Astrocyte (in vitro differentiated cells and primary cell): ENCODE measurements around the gene CREG2. TPM values are rescaled to one million over a fixed set of nuclear protein-coding genes. Genes with fewer than 3 reads are reported as not detected.

Experiments used
- DNase-seq: peaks from one replicate; pipeline ENCODE4 v3.0.0-alpha.2; 2010; ENCODE audit warnings: low read depth
- FAIRE-seq: peaks from 2 replicates; lab custom pipeline; 2011; peaks lifted over from hg19 to GRCh38; lab: Jason Lieb, UNC
- H2AFZ ChIP-seq: 2 replicates; pipeline ENCODE4 v1.6.0; 2012; ENCODE audit warnings: low read depth, low read length, inconsistent platforms
- H3K27ac ChIP-seq: 2 replicates; pipeline ENCODE4 v1.5.1; 2011; ENCODE audit warnings: low read depth, low read length, inconsistent platforms
- H3K27me3 ChIP-seq: 2 replicates; pipeline ENCODE4 v1.6.0; 2011; ENCODE audit warnings: low read length, inconsistent platforms; ENCODE audit not compliant: insufficient read depth
- H3K36me3 ChIP-seq: 2 replicates; pipeline ENCODE4 v1.5.1; 2011; ENCODE audit warnings: low read length, inconsistent platforms; ENCODE audit not compliant: insufficient read depth
- H3K4me1 ChIP-seq: 2 replicates; pipeline ENCODE4 v1.5.1; 2011; ENCODE audit warnings: low read length, inconsistent platforms; ENCODE audit not compliant: insufficient read depth
- H3K4me2 ChIP-seq: 2 replicates; pipeline ENCODE4 v1.6.0; 2012; ENCODE audit warnings: low read length, inconsistent platforms
- H3K4me3 ChIP-seq: 2 replicates; pipeline ENCODE4 v1.5.1; 2011; ENCODE audit warnings: low read depth, mild to moderate bottlenecking, low read length, inconsistent platforms; ENCODE audit not compliant: insufficient read depth
- H3K79me2 ChIP-seq: 2 replicates; pipeline ENCODE4 v1.6.0; 2012; ENCODE audit warnings: mild to moderate bottlenecking, low read length, inconsistent platforms; ENCODE audit not compliant: insufficient read depth
- H3K9ac ChIP-seq: 2 replicates; pipeline ENCODE4 v1.6.0; 2012; ENCODE audit warnings: mild to moderate bottlenecking, low read length, inconsistent platforms
- H3K9me3 ChIP-seq: 2 replicates; pipeline ENCODE4 v1.5.1; 2012; ENCODE audit warnings: low read depth, mild to moderate bottlenecking, low read length, inconsistent platforms; ENCODE audit not compliant: insufficient read depth
- H4K20me1 ChIP-seq: 2 replicates; pipeline ENCODE4 v1.6.0; 2012; ENCODE audit warnings: low read length, inconsistent platforms; ENCODE audit not compliant: insufficient read depth
- H3K27ac Mint-ChIP-seq: one replicate; pipeline ENCODE4 v1.8.0; 2021; ENCODE audit warnings: mild to moderate bottlenecking, mixed read lengths; ENCODE audit not compliant: unreplicated experiment
- H3K27me3 Mint-ChIP-seq: one replicate; pipeline ENCODE4 v1.8.0; 2021; ENCODE audit warnings: low read depth, mixed read lengths; ENCODE audit not compliant: unreplicated experiment
- H3K36me3 Mint-ChIP-seq: one replicate; pipeline ENCODE4 v1.8.0; 2021; ENCODE audit warnings: low read depth, mixed read lengths; ENCODE audit not compliant: unreplicated experiment
- H3K4me1 Mint-ChIP-seq: one replicate; pipeline ENCODE4 v1.8.0; 2021; ENCODE audit warnings: low read depth, mixed read lengths; ENCODE audit not compliant: unreplicated experiment
- H3K4me3 Mint-ChIP-seq: one replicate; pipeline ENCODE4 v1.8.0; 2021; ENCODE audit warnings: mild to moderate bottlenecking, moderate library complexity, mixed read lengths; ENCODE audit not compliant: unreplicated experiment
- H3K9me3 Mint-ChIP-seq: one replicate; pipeline ENCODE4 v1.8.0; 2021; ENCODE audit warnings: mild to moderate bottlenecking, mixed read lengths; ENCODE audit not compliant: unreplicated experiment
- EZH2 ChIP-seq: IDR thresholded peaks from 2 replicates; pipeline ENCODE4 v1.6.1; 2012; ENCODE audit warnings: mild to moderate bottlenecking, low read length, inconsistent platforms; ENCODE audit not compliant: insufficient read depth
- total RNA-seq: library from RNA; stranded (reverse); gene quantifications from 2 replicates; pipeline ENCODE4 v1.2.1, GENCODE V29; 2021
- TF ChIP-seq, protein P1 (sequence below): IDR thresholded peaks from 2 replicates; pipeline ENCODE4 v1.5.1; 2011; ENCODE audit warnings: low read depth, mild to moderate bottlenecking, inconsistent platforms, low read length, moderate library complexity; ENCODE audit not compliant: insufficient read depth

The CREG2 gene
- total RNA-seq, 1 donor from 2014 or later: 0.11 TPM

DNA sequence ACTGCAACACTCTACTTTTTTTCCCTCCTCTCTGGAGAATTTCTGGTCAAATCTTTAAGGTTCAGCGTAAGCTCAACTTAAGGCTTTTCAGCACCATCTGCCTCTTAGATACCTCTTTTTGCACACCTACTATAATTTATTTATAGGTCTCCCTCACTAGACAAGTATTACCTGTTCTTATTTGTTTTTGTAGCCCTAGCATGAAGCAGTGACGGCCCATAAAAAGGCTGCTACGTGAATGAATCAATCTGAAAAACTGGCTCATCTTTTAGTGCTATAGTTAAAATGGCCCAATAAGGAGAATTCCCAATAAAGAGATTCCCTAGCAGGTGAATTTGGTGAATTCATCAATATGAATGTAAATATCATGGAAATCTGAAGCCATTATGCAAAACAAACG lies 85.3 kb downstream of the CREG2 start:
- H3K4me1 ChIP-seq: peaks cover 18% of the 10 kb centered on the region
- H3K4me2 ChIP-seq: no peak overlapping the region
- Mint-ChIP-seq H3K4me1 (peaks cover 39% of the 10 kb centered on the region), H3K9me3 (no peaks in the 10 kb centered on the region), H3K27ac (no peak overlapping the region), H3K36me3 (peaks cover 2% of the 10 kb centered on the region), H3K27me3 (no peaks in the 10 kb centered on the region), H3K4me3 (no peak overlapping the region)
- no peaks in the 10 kb centered on the region for H3K9me3 ChIP-seq
- FAIRE-seq (no peak), DNase-seq (no peak)
- H3K4me3 ChIP-seq: no peak overlapping the region
- no peak overlapping the region for H2AFZ ChIP-seq
- no peaks in the 10 kb centered on the region for H3K36me3 ChIP-seq
- TF ChIP-seq EZH2: no peak
- TF ChIP-seq, protein P1, sequence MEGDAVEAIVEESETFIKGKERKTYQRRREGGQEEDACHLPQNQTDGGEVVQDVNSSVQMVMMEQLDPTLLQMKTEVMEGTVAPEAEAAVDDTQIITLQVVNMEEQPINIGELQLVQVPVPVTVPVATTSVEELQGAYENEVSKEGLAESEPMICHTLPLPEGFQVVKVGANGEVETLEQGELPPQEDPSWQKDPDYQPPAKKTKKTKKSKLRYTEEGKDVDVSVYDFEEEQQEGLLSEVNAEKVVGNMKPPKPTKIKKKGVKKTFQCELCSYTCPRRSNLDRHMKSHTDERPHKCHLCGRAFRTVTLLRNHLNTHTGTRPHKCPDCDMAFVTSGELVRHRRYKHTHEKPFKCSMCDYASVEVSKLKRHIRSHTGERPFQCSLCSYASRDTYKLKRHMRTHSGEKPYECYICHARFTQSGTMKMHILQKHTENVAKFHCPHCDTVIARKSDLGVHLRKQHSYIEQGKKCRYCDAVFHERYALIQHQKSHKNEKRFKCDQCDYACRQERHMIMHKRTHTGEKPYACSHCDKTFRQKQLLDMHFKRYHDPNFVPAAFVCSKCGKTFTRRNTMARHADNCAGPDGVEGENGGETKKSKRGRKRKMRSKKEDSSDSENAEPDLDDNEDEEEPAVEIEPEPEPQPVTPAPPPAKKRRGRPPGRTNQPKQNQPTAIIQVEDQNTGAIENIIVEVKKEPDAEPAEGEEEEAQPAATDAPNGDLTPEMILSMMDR: no peak
- peaks cover 100% of the 10 kb centered on the region for H3K79me2 ChIP-seq
- peaks cover 88% of the 10 kb centered on the region for H4K20me1 ChIP-seq
- no peaks in the 10 kb centered on the region for H3K27me3 ChIP-seq
- no peak overlapping the region for H3K27ac ChIP-seq
- no peak overlapping the region for H3K9ac ChIP-seq

DNA sequence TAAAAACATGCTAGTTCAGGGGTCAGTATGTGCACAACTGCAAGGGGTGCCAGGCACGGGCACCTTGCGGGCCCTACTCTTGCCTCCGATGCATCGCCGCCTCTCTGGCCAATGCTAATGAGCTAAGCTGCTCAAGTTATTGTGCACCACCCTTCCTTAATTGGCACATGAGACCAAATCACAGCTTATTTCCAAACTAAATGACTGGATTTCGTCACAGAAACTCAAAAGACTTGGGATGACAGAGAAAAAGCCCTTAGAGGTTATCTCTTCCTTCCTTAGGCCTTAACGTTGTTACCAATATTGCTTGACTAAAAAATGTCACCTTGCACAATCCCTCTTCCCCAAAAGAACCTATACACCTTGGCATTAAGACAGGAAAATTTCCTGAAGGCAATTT lies 86.5 kb downstream of the CREG2 start:
- H3K27ac ChIP-seq: no peak overlapping the region
- no peak overlapping the region for H3K4me2 ChIP-seq
- H3K79me2 ChIP-seq: peaks cover 98% of the 10 kb centered on the region
- H3K4me1 ChIP-seq: peaks cover 14% of the 10 kb centered on the region
- no peaks in the 10 kb centered on the region for H3K9me3 ChIP-seq
- no peak for DNase-seq
- H3K36me3 Mint-ChIP-seq: peaks cover 2% of the 10 kb centered on the region
- TF ChIP-seq, protein P1: no peak
- TF ChIP-seq EZH2: no peak
- H4K20me1 ChIP-seq: peaks cover 80% of the 10 kb centered on the region
- no peak overlapping the region for H3K4me3 ChIP-seq
- FAIRE-seq: no peak
- H3K27me3 ChIP-seq: no peaks in the 10 kb centered on the region
- no peak overlapping the region for H3K4me3 Mint-ChIP-seq
- H3K36me3 ChIP-seq: no peaks in the 10 kb centered on the region
- H3K9ac ChIP-seq: no peak overlapping the region
- no peaks in the 10 kb centered on the region for H3K27me3 Mint-ChIP-seq
- no peak overlapping the region for H2AFZ ChIP-seq
- no peak overlapping the region for H3K27ac Mint-ChIP-seq
- H3K4me1 Mint-ChIP-seq: peaks cover 31% of the 10 kb centered on the region
- no peaks in the 10 kb centered on the region for H3K9me3 Mint-ChIP-seq

DNA sequence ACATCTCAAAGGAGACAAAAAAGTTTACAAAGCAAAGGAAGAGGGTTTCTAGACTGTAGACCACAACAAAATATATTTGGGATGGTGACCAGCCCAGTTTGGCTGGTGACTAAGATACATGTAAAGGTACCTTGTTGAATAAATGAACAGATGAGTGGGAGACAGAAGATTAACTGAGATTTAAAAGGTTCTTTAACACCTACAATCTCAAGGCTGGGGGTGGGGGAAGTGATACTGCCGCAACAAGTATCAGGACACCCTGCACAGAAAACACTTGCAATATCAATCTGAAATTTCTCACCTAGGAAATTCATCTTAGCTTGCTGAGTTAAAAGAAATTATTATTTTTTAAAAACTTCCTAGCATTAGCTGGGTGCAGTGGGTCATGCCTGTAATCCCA lies 87.1 kb downstream of the CREG2 start:
- Histone ChIP-seq H3K36me3 (no peaks in the 10 kb centered on the region), H3K9me3 (no peaks in the 10 kb centered on the region), H3K27ac (no peak overlapping the region), H4K20me1 (peaks cover 75% of the 10 kb centered on the region), H2AFZ (no peak overlapping the region), H3K79me2 (peaks cover 98% of the 10 kb centered on the region), H3K4me1 (peaks cover 10% of the 10 kb centered on the region), H3K4me3 (no peak overlapping the region), H3K4me2 (no peak overlapping the region), H3K27me3 (no peaks in the 10 kb centered on the region), H3K9ac (no peak overlapping the region)
- H3K36me3 Mint-ChIP-seq: peaks cover 2% of the 10 kb centered on the region
- no peak overlapping the region for H3K4me3 Mint-ChIP-seq
- peaks cover 26% of the 10 kb centered on the region for H3K4me1 Mint-ChIP-seq
- no peaks in the 10 kb centered on the region for H3K9me3 Mint-ChIP-seq
- TF ChIP-seq EZH2: no peak
- TF ChIP-seq, protein P1: no peak
- H3K27ac Mint-ChIP-seq: no peak overlapping the region
- no peaks in the 10 kb centered on the region for H3K27me3 Mint-ChIP-seq
- DNase-seq (no peak), FAIRE-seq (no peak)
